GM12878 (cell line): ENCODE results near the gene ABCD4. TPM values are rescaled to one million over a fixed set of nuclear protein-coding genes. Genes with fewer than 3 reads are reported as not detected.

Source experiments
- ATAC-seq: fragments of 200-7000 bp; cut with Tn5 transposase; 3 replicates; pipeline ENCODE4 v1.9.1; 2020; ENCODE audit warnings: mild to moderate bottlenecking, moderate library complexity
- BruUV-seq: library from RNA; stranded (reverse); fragments of 400-500 nt; replicated peaks from 2 replicates; lab custom pipeline; 2021; lab: Mats Ljungman, UMichigan
- CTCF ChIA-PET: fragments of 300-600 bp; sonication (Branson Sonifier 250); formaldehyde crosslinking; extraction: SDS; loops from one replicate; lab custom pipeline; 2021; ENCODE audit warnings: inconsistent platforms; lab: Yijun Ruan, JAX
- POLR2A ChIA-PET: fragments of 350-600 bp; formaldehyde crosslinking; extraction: SDS; loops from one replicate; lab custom pipeline; 2021; ENCODE audit warnings: inconsistent platforms; lab: Charles Lee
- RAD21 ChIA-PET: fragments of 300-600 bp; sonication (Branson Sonifier 250); formaldehyde crosslinking; loops from one replicate; lab custom pipeline; 2023; ENCODE audit warnings: antibody characterized with exemption; ENCODE audit not compliant: unreplicated experiment; lab: Charles Lee
- SMC1A ChIA-PET: fragments of 300-600 bp; sonication (Branson Sonifier 250); formaldehyde crosslinking; loops from one replicate; lab custom pipeline; 2023; ENCODE audit not compliant: unreplicated experiment, uncharacterized antibody; lab: Charles Lee
- DNase-seq: peaks from one replicate; pipeline ENCODE4 v3.0.0-alpha.2; 2011; ENCODE audit warnings: low read depth, low spot score
- FAIRE-seq: peaks from 3 replicates; lab custom pipeline; 2011; peaks lifted over from hg19 to GRCh38; lab: Jason Lieb, UNC
- H2AFZ ChIP-seq: 2 replicates; pipeline ENCODE4 v1.6.0; 2011; ENCODE audit warnings: low read depth, low read length, control low read depth; ENCODE audit not compliant: control insufficient read depth
- H3K27ac ChIP-seq: 2 replicates; pipeline ENCODE4 v1.5.1; 2011; ENCODE audit warnings: control low read depth; ENCODE audit not compliant: control insufficient read depth, insufficient read depth
- H3K27me3 ChIP-seq, 2 experiments: replicated peaks in 1 of 2; 2 replicates each; pipeline versions ENCODE4 v1.6.0 to v1.6.1; 2011; ENCODE audit warnings: low read length in 1 of 2; ENCODE audit not compliant: control insufficient read depth in 2 of 2, insufficient read depth in 2 of 2
- H3K36me3 ChIP-seq, 2 experiments: 2 replicates each; pipeline ENCODE4 v1.5.1; 2011; ENCODE audit warnings: low read length in 1 of 2; ENCODE audit not compliant: control insufficient read depth in 2 of 2, insufficient read depth in 2 of 2
- H3K4me1 ChIP-seq: 2 replicates; pipeline ENCODE4 v1.6.1; 2011; ENCODE audit warnings: mild to moderate bottlenecking, low read length, moderate library complexity, mixed read lengths; ENCODE audit not compliant: control insufficient read depth, insufficient read depth
- H3K4me2 ChIP-seq: 2 replicates; pipeline ENCODE4 v1.6.0; 2011; ENCODE audit warnings: control low read depth; ENCODE audit not compliant: control insufficient read depth, insufficient read depth
- H3K4me3 ChIP-seq: fragments of 200-600 bp; sonication (generic); 2 replicates; pipeline ENCODE4 v1.5.1; 2016
- H3K79me2 ChIP-seq: 2 replicates; pipeline ENCODE4 v1.6.0; 2011; ENCODE audit warnings: low read length; ENCODE audit not compliant: control insufficient read depth, insufficient read depth
- H3K9ac ChIP-seq: 2 replicates; pipeline ENCODE4 v1.8.0; 2011; ENCODE audit warnings: low read length, control low read depth, mixed read lengths; ENCODE audit not compliant: control insufficient read depth, insufficient read depth
- H3K9me3 ChIP-seq: replicated peaks from 3 replicates; pipeline ENCODE4 v1.5.1; 2011; ENCODE audit warnings: mild to moderate bottlenecking, low read length; ENCODE audit not compliant: control insufficient read depth, insufficient read depth
- H4K20me1 ChIP-seq: 2 replicates; pipeline ENCODE4 v1.6.0; 2011; ENCODE audit not compliant: control insufficient read depth, insufficient read depth
- HCFC1 ChIP-seq: fragments of 150-350 bp; IDR thresholded peaks from 2 replicates; pipeline ENCODE4 v1.6.1; 2014; ENCODE audit warnings: low read length
- MLLT1 ChIP-seq: fragments of 450-650 bp; IDR thresholded peaks from 2 replicates; pipeline ENCODE4 v1.6.1; 2016; ENCODE audit warnings: mild to moderate bottlenecking
- NFXL1 ChIP-seq: fragments of 450-650 bp; IDR thresholded peaks from 2 replicates; pipeline ENCODE4 v1.6.1; 2017; ENCODE audit warnings: antibody characterized with exemption, mild to moderate bottlenecking, borderline replicate concordance
- POLR2A ChIP-seq: IDR thresholded peaks from 2 replicates; pipeline ENCODE4 v1.6.1; 2011; ENCODE audit warnings: low read depth, mild to moderate bottlenecking, low read length
- RAD21 ChIP-seq: IDR thresholded peaks from 2 replicates; pipeline ENCODE4 v1.6.1; 2011; ENCODE audit warnings: mild to moderate bottlenecking, low read depth, low read length, moderate library complexity; ENCODE audit not compliant: insufficient read depth
- RFX5 ChIP-seq: IDR thresholded peaks from 2 replicates; pipeline ENCODE4 v1.6.1; 2011; ENCODE audit warnings: low read depth, low read length, improper control_type of control experiment
- STAT1 ChIP-seq: fragments of 450-650 bp; conservative IDR thresholded peaks from 2 replicates; pipeline ENCODE4 v1.6.1; 2014; ENCODE audit warnings: antibody characterized with exemption, mild to moderate bottlenecking
- TARDBP ChIP-seq: IDR thresholded peaks from 2 replicates; pipeline ENCODE4 v1.6.1; 2016; ENCODE audit warnings: borderline replicate concordance
- ZBTB40 ChIP-seq: fragments of 450-650 bp; IDR thresholded peaks from 2 replicates; pipeline ENCODE4 v1.6.1; 2016; ENCODE audit warnings: mild to moderate bottlenecking, moderate library complexity, borderline replicate concordance
- ZNF274 ChIP-seq: IDR thresholded peaks from one replicate; pipeline ENCODE4 v1.8.0; 2011; ENCODE audit not compliant: insufficient read length, insufficient read depth
- WGBS: methylation state at CpG from one replicate; pipeline ENCODE4 v1.1.6; 2016; ENCODE audit warnings: low lambda C conversion rate; ENCODE audit not compliant: insufficient replicate concordance, insufficient coverage; ENCODE audit errors: missing lambda C conversion rate; 5-methylcytosine and 5-hydroxymethylcytosine counted together
- in situ Hi-C: fragments of 300-500 bp; cut with MboI; formaldehyde crosslinking; loops from 9 replicates; pipeline ENCODE4 v1.14.3; 2018; ENCODE audit warnings: mixed read lengths
- intact Hi-C: fragments of 100-400 bp; cut with micrococcal nuclease; formaldehyde crosslinking; loops from one replicate; pipeline ENCODE4 v1.14.2; 2022; ENCODE audit not compliant: unreplicated experiment
- polyA plus RNA-seq, 11 experiments: library from polyadenylated mRNA; depleted of rRNA in 4 of 11; unstranded in 6 of 11; stranded (reverse) in 5 of 11; fragments of >200 nt; fragmentation: Nextera tagmentation in 4 of 11; fragmentation: Illumina TruSeq in 1 of 11; extraction: Ambion mirVana in 4 of 11; extraction: Trizol in 1 of 11; gene quantifications; 1 replicate in 1 of 11; 2 replicates in 10 of 11; pipeline versions ENCODE4 v1.2.1 to v1.2.3, GENCODE V29; 2011 to 2016; ENCODE audit warnings: inconsistent platforms in 2 of 11, missing spikeins in 2 of 11, low read depth in 1 of 11
- total RNA-seq, 4 experiments: library from RNA; depleted of rRNA in 3 of 4; stranded (reverse); fragments of >200 nt in 3 of 4; fragmentation: Illumina TruSeq in 1 of 4; extraction: Trizol in 1 of 4; gene quantifications; 2 replicates each; pipeline versions ENCODE4 v1.2.1 to v1.2.3, GENCODE V29; 2013 to 2021
- TF ChIP-seq, protein P1 (sequence below): IDR thresholded peaks from 2 replicates; pipeline ENCODE4 v1.6.1; 2012; ENCODE audit warnings: low read depth, low read length, improper control_type of control experiment
- TF ChIP-seq, protein P2 (sequence below): fragments of 450-650 bp; IDR thresholded peaks from 2 replicates; pipeline ENCODE4 v1.6.1; 2018; ENCODE audit warnings: mild to moderate bottlenecking, low read depth, moderate library complexity; ENCODE audit not compliant: partially characterized antibody

Gene ABCD4
- total and polyA plus RNA-seq, 10 of the 15 experiments (the other 5 are each of a cell fraction or from before 2014, with no cell fraction given): 5.7 to 29.5 (median 23.4) TPM

GRCh38 chr14:74293606-74294005 lies 9.1 kb downstream of the ABCD4 start (continued):
- TF ChIP-seq ZBTB40 (no peak), POLR2A (no peak), TARDBP (no peak), RAD21 (no peak), ZNF274 (no peak), HCFC1 (no peak), NFXL1 (no peak)
- TF ChIP-seq, protein P1, sequence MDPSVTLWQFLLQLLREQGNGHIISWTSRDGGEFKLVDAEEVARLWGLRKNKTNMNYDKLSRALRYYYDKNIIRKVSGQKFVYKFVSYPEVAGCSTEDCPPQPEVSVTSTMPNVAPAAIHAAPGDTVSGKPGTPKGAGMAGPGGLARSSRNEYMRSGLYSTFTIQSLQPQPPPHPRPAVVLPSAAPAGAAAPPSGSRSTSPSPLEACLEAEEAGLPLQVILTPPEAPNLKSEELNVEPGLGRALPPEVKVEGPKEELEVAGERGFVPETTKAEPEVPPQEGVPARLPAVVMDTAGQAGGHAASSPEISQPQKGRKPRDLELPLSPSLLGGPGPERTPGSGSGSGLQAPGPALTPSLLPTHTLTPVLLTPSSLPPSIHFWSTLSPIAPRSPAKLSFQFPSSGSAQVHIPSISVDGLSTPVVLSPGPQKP: no peak

DNA sequence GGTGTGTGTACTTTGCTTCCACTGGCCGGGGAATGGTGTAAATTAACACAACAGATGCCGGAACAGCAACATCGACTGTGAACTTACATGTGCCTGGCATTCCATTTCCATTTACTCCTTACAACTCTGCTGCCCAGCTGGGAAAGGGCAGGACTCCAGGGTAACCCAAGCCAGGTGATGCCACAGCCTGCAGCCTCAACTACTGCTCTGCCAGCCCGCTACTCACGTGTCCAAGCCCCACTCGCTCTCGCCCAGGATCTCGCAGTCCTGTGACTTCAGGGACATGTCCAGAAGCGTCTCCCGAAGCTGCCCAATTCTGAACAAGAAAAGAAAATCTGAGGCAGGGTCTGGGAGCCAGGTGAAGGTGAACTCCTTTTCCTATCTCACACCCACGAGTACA lies 10.7 kb downstream of the ABCD4 start:
- Histone ChIP-seq H3K79me2 (no peaks in the 10 kb centered on the region), H3K4me3 (no peak overlapping the region), H3K9ac (no peak overlapping the region), H3K4me1 (no peaks in the 10 kb centered on the region), H3K4me2 (no peak overlapping the region), H3K27ac (no peak overlapping the region), H2AFZ (no peak overlapping the region), H3K9me3 (no peaks in the 10 kb centered on the region), H3K27me3 (no peaks in the 10 kb centered on the region), H3K36me3 (peaks cover 10 to 13% of the 10 kb centered on the region in 2 experiments; a peak in 3 of 4 replicates), H4K20me1 (no peaks in the 10 kb centered on the region)
- ATAC-seq: no peak
- no TSS peak for BruUV-seq
- in situ Hi-C loops: no loop called here
- SMC1A ChIA-PET: no interaction called here
- 97% methylated on average over 11 of the region's 11 CpGs for WGBS
- CTCF ChIA-PET: interaction anchor here (0.6 kb wide), 1 partner anchor 8 kb away, joined by 3 read pairs; no protein-coding TSS in a partner anchor
- RAD21 ChIA-PET: no interaction called here
- intact Hi-C loops: no loop called here
- no peak for DNase-seq
- no peak for FAIRE-seq
- POLR2A ChIA-PET: no interaction called here
- no peak for TF ChIP-seq RFX5
- TF ChIP-seq STAT1: no peak
- TF ChIP-seq MLLT1: no peak
- TF ChIP-seq, protein P2, sequence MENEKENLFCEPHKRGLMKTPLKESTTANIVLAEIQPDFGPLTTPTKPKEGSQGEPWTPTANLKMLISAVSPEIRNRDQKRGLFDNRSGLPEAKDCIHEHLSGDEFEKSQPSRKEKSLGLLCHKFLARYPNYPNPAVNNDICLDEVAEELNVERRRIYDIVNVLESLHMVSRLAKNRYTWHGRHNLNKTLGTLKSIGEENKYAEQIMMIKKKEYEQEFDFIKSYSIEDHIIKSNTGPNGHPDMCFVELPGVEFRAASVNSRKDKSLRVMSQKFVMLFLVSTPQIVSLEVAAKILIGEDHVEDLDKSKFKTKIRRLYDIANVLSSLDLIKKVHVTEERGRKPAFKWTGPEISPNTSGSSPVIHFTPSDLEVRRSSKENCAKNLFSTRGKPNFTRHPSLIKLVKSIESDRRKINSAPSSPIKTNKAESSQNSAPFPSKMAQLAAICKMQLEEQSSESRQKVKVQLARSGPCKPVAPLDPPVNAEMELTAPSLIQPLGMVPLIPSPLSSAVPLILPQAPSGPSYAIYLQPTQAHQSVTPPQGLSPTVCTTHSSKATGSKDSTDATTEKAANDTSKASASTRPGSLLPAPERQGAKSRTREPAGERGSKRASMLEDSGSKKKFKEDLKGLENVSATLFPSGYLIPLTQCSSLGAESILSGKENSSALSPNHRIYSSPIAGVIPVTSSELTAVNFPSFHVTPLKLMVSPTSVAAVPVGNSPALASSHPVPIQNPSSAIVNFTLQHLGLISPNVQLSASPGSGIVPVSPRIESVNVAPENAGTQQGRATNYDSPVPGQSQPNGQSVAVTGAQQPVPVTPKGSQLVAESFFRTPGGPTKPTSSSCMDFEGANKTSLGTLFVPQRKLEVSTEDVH: no peak
- TF ChIP-seq TARDBP: no peak
